Psoas muscle (tissue), 8 donors: ENCODE results near the gene PRRT3. TPM values are rescaled to one million over a fixed set of nuclear protein-coding genes. Genes with fewer than 3 reads are reported as not detected.

Source experiments
- ATAC-seq, 4 donors: fragments of 200-7000 bp; cut with Tn5 transposase; one replicate each; pipeline ENCODE4 v1.9.1; 2020; ENCODE audit warnings: moderate library complexity in 3 of 4, mild to moderate bottlenecking in 2 of 4
- DNase-seq, 2 donors: peaks; one replicate each; pipeline ENCODE4 v3.0.0-alpha.2; 2020
- H3K27ac ChIP-seq: fragments of 200-600 bp; one replicate; pipeline ENCODE4 v1.8.0; 2022
- H3K27me3 ChIP-seq, 3 donors: fragments of 200-600 bp in 1 of 3; one replicate each; pipeline versions ENCODE4 v1.6.1 to v1.8.0; 2013 to 2022; ENCODE audit warnings: low read length in 2 of 3, mild to moderate bottlenecking in 2 of 3, moderate library complexity in 1 of 3; ENCODE audit not compliant: insufficient read depth in 3 of 3
- H3K36me3 ChIP-seq, 2 donors: fragments of 200-600 bp in 1 of 2; one replicate each; pipeline versions ENCODE4 v1.6.1 to v1.8.0; 2013 to 2022; ENCODE audit warnings: low read depth in 1 of 2, mild to moderate bottlenecking in 1 of 2, moderate library complexity in 1 of 2; ENCODE audit not compliant: insufficient read depth in 1 of 2
- H3K4me1 ChIP-seq: fragments of 200-600 bp; one replicate; pipeline ENCODE4 v1.8.0; 2022
- H3K4me3 ChIP-seq: fragments of 200-600 bp; one replicate; pipeline ENCODE4 v1.8.0; 2022; ENCODE audit warnings: mild to moderate bottlenecking
- H3K9me3 ChIP-seq: fragments of 200-600 bp; one replicate; pipeline ENCODE4 v1.8.0; 2022
- WGBS, 3 donors: extraction: QIAGEN DNeasy Blood & Tissue Kit; methylation state at CpG; one replicate each; pipeline versions ENCODE4 v1.1.6 to v1.1.7; 2013; 5-methylcytosine and 5-hydroxymethylcytosine counted together
- intact Hi-C, 2 donors: fragments of 100-400 bp; cut with DNase I; formaldehyde crosslinking; loops; one replicate each; pipeline versions ENCODE4 v1.11.0 to v1.14.2; 2022
- polyA plus RNA-seq, 3 donors: library from polyadenylated mRNA; stranded (reverse); fragments of 200-250 nt; gene quantifications; one replicate each; pipeline ENCODE4 v1.2.3, GENCODE V29; 2013
- total RNA-seq, 4 donors: library from RNA; stranded (reverse); fragmentation: NEBNext Ultra II Directional in 2 of 4; extraction: Animal tissue kit (Norgen Biotek cat#: 25700) in 2 of 4; gene quantifications; one replicate each; pipeline versions ENCODE4 v1.2.1 to v1.2.4, GENCODE V29; 2021 to 2023
- TF ChIP-seq, protein P1 (sequence below): fragments of 200-600 bp; IDR thresholded peaks from one replicate; pipeline ENCODE4 v1.8.0; 2022; ENCODE audit warnings: antibody characterized with exemption
- donor health status: healthy with polysubstance abuse.
- donor health status: DM: no; HTN: no; CAD: no; lungs with moderate emphysema.
- donor health status: Bipolar disorder and iron deficiency.
- donor health status: healthy.
- donor health status: DM: yes; HTN: yes; CAD: no.
- donor health status: DM: no; HTN: no; CAD: no.
- donor health status: DM: no; HTN: no; CAD: no.
- donor health status: DM: yes; HTN: yes; CAD: no.

PRRT3 gene
- total and polyA plus RNA-seq, 7 donors = 0.55 to 4.0 (median 1.4) TPM

DNA sequence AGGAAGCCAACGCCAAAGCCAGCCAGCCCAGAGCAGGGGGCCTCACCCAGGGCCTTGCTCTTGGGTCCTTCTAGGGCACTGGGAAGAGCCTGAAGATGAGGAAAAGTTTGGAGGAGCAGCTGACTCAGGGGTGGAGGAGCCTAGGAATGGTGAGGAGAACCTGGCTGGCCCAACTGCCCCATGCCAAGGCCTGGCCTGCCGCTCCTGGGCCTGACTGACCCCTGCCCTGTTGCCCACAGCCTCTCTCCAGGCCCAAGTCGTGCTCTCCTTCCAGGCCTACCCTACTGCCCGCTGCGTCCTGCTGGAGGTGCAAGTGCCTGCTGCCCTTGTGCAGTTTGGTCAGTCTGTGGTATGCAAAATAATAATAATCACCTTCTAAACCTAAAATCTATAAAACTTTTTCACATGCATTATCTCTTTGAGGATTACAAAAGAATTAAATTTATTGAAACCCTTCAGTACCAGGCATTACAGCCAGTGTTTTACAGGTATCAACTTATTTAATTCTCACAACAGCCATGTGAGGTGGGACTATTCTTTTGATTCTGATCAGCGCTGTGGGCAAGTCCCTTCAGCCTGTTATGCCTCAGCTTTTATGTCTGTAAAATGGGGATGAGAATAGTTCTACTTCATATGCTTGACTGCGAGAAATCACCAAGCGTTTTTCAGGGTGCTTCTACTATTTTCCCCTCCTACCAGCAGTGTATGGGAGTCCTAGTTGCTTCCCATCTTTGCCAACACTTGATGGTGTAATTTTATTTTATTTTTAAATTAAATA lies 33.8 kb downstream of the PRRT3 start:
- Histone ChIP-seq H3K27me3 (no peaks in the 10 kb centered on the region), H3K4me1 (peaks cover 12% of the 10 kb centered on the region), H3K9me3 (no peaks in the 10 kb centered on the region), H3K27ac (peak overlapping the region; percentile 5), H3K36me3 (peaks cover 0 to 11% of the 10 kb centered on the region in 2 donors), H3K4me3 (peak overlapping the region; percentile 80)
- TF ChIP-seq, protein P1, sequence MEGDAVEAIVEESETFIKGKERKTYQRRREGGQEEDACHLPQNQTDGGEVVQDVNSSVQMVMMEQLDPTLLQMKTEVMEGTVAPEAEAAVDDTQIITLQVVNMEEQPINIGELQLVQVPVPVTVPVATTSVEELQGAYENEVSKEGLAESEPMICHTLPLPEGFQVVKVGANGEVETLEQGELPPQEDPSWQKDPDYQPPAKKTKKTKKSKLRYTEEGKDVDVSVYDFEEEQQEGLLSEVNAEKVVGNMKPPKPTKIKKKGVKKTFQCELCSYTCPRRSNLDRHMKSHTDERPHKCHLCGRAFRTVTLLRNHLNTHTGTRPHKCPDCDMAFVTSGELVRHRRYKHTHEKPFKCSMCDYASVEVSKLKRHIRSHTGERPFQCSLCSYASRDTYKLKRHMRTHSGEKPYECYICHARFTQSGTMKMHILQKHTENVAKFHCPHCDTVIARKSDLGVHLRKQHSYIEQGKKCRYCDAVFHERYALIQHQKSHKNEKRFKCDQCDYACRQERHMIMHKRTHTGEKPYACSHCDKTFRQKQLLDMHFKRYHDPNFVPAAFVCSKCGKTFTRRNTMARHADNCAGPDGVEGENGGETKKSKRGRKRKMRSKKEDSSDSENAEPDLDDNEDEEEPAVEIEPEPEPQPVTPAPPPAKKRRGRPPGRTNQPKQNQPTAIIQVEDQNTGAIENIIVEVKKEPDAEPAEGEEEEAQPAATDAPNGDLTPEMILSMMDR = no peak
- DNase-seq = no peak
- ATAC-seq = no peak
- 92 to 97% (median 94%) methylated on average over 8 of the region's 8 CpGs for WGBS, 3 donors
- intact Hi-C loops = loop anchor here in 1 of 2 donors (10.0 kb wide), 1 partner anchor 54 kb away; no protein-coding TSS in a partner anchor

DNA sequence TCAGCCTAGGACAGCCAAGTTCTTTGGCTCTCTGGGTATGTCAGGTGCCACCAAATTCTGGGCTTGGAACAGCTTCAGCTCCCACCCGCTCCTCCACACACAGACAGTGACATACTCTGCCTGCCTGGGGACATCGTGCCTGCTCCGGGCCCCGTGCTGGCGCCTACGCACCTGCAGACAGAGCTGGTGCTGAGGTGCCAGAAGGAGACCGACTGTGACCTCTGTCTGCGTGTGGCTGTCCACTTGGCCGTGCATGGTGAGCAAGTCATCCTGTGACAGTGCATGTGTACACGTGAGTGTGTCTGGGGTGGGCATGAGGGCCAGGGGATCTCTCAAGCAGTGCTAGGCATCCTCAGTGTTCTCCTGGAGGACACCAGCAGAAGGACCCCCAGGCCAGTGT lies 34.4 kb downstream of the PRRT3 start:
- peak overlapping the region; percentile 80 for H3K4me3 ChIP-seq
- TF ChIP-seq, protein P1 = no peak
- DNase-seq (peak in 1 of 2 donors; percentile 62), ATAC-seq (peak in 2 of 4 donors; percentile 5 to 17)
- H3K36me3 ChIP-seq = peaks cover 0 to 11% of the 10 kb centered on the region in 2 donors
- 53 to 70% (median 58%) methylated on average over 10 of the region's 10 CpGs for WGBS, 3 donors
- peak overlapping the region; percentile 81 for H3K27ac ChIP-seq
- intact Hi-C loops = loop anchor here in 1 of 2 donors (10.0 kb wide), 1 partner anchor 53 kb away; no protein-coding TSS in a partner anchor
- peaks cover 12% of the 10 kb centered on the region for H3K4me1 ChIP-seq
- no peaks in the 10 kb centered on the region for H3K9me3 ChIP-seq
- no peaks in the 10 kb centered on the region for H3K27me3 ChIP-seq

DNA sequence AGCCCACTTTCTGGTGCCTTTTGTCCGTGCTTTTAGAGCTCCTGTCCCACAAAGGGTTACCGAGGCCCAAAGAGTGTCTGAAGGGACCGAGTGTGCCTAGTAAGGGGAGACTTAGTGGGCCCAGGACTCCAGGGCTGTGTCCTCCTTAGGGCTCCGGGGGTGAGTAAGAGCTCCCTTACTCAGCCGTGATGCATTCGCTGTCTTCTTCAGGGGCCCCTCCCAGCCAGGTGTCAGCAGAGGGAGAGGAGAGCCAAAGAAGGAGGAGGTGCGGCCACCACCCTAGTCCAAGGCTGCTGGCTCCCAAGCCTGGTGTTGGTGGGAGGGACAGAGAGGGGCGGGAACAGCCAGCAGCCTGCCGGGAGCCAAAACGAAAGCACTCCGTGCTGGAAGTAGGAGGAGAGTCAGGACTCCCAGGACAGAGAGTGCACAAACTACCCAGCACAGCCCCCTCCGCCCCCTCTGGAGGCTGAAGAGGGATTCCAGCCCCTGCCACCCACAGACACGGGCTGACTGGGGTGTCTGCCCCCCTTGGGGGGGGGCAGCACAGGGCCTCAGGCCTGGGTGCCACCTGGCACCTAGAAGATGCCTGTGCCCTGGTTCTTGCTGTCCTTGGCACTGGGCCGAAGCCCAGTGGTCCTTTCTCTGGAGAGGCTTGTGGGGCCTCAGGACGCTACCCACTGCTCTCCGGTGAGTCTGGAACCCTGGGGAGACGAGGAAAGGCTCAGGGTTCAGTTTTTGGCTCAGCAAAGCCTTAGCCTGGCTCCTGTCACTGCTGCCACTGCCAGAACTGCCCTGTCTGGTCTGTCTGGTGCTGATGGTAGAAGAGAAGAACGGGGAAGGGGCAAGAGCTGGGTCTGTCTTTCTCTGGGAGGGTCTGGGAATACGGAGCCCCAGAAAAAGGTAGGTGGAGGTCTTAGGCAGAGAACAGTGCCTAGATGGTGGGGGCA lies 35.2 kb downstream of the PRRT3 start, which contains the start of gene IL17RC:
TSS of gene IL17RC (plus strand) at position 365 of the 947 bp plus-strand sequence. CDS start at position 583, 218 bp downstream.
- intact Hi-C loops = loop anchor here in 1 of 2 donors (10.0 kb wide), 1 partner anchor 52 kb away; no protein-coding TSS in a partner anchor
- ATAC-seq (peak; percentile 88 to 92 (median 90)), DNase-seq (peak; percentile 88 to 94)
- H3K36me3 ChIP-seq = peaks cover 0 to 11% of the 10 kb centered on the region in 2 donors
- H3K9me3 ChIP-seq = no peaks in the 10 kb centered on the region
- TF ChIP-seq, protein P1 = no peak
- H3K4me3 ChIP-seq = peak within 1 kb of the TSS; percentile 80
- peaks cover 12% of the 10 kb centered on the region for H3K4me1 ChIP-seq
- H3K27ac ChIP-seq = peak within 1 kb of the TSS; percentile 81
- no peaks in the 10 kb centered on the region for H3K27me3 ChIP-seq
- 3 to 6% (median 5%) methylated on average over 18 to 19 of the region's 19 CpGs for WGBS, 3 donors

DNA sequence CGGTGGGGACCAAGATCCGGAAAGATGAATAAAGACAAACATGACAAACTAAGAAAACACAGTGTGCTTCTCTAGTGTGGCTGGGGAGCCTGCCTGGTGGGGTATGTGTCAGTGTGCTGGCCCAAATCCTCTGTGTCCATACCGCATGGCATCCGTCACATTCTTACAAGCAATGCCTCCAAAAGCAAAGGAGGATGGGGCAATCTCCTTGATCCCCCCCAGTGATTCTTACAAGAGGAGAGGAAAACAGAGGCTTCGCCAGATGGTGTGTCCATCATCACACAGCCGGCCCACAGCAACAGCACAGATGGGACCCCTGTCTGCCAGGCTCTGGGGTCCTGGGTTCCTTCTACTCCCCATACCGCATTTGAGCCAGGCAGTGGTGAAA lies 35.9 kb downstream of the PRRT3 start:
- 41 to 47% (median 43%) methylated on average over 7 of the region's 7 CpGs for WGBS, 3 donors
- peak overlapping the region; percentile 81 for H3K27ac ChIP-seq
- TF ChIP-seq, protein P1 = no peak
- DNase-seq (no peak), ATAC-seq (peak in 2 of 4 donors; percentile 4 to 14)
- peaks cover 12% of the 10 kb centered on the region for H3K4me1 ChIP-seq
- peaks cover 0 to 11% of the 10 kb centered on the region in 2 donors for H3K36me3 ChIP-seq
- H3K27me3 ChIP-seq = no peaks in the 10 kb centered on the region
- intact Hi-C loops = loop anchor here in 1 of 2 donors (10.0 kb wide), 1 partner anchor 52 kb away; no protein-coding TSS in a partner anchor
- peak overlapping the region; percentile 80 for H3K4me3 ChIP-seq
- H3K9me3 ChIP-seq = no peaks in the 10 kb centered on the region
